SK-N-SH (cell line): Measurements from ENCODE around the gene TLCD4.

Experiments
- EP300 ChIP-seq, 2 experiments: IDR thresholded peaks; 2 replicates each; pipeline versions ENCODE4 v1.4.0 to v1.6.1; 2012; ENCODE audit warnings: borderline replicate concordance in 1 of 2, low read depth in 1 of 2, low read length in 1 of 2
- GABPA ChIP-seq: IDR thresholded peaks from 2 replicates; pipeline ENCODE4 v1.4.0; 2012; ENCODE audit warnings: low read depth, mild to moderate bottlenecking
- RAD21 ChIP-seq: IDR thresholded peaks from 2 replicates; pipeline ENCODE4 v1.6.1; 2012; ENCODE audit warnings: mild to moderate bottlenecking, low read length
- SIN3A ChIP-seq: IDR thresholded peaks from 2 replicates; pipeline ENCODE4 v1.6.1; 2012; ENCODE audit warnings: low read depth, mild to moderate bottlenecking, low read length, moderate library complexity, borderline replicate concordance
- SMC3 ChIP-seq: IDR thresholded peaks from 2 replicates; pipeline ENCODE4 v1.6.1; 2012; ENCODE audit warnings: low read depth, low read length, improper control_type of control experiment
- YY1 ChIP-seq: IDR thresholded peaks from 2 replicates; pipeline ENCODE4 v1.4.0; 2012; ENCODE audit warnings: low read depth, mild to moderate bottlenecking
- TF ChIP-seq, protein P1 (sequence below): fragments of 200-600 bp; sonication (generic); IDR thresholded peaks from 2 replicates; pipeline ENCODE4 v1.6.1; 2017; ENCODE audit warnings: antibody characterized with exemption, mild to moderate bottlenecking, moderate library complexity
- TF ChIP-seq, protein P2 (sequence below): IDR thresholded peaks from 2 replicates; pipeline ENCODE4; 2012
- TF ChIP-seq, protein P3 (sequence below): fragments of 150-350 bp; IDR thresholded peaks from 2 replicates; pipeline ENCODE4 v1.6.1; 2017; ENCODE audit warnings: antibody characterized with exemption, low read length, low read depth, borderline replicate concordance

DNA sequence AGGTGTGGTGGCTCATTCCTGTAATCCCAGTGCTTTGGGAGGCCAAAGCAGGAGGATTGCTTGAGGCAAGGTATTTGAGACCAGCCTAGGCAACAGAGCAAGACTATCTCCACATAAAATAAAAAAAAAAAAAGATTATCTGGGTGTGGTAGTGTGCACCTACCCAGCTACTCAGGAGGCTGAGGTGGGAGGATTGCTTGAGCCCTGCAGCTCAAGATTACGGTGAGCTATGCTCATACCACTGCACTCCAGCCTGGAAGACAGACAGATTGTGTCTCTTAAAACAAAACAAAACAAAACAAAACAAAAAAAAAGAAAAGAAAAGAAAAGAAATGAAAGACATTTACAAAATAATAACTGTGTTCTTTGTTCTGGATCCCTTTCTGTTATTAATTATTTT lies 6.1 kb upstream of the TLCD4 start:
- TF ChIP-seq, protein P1, sequence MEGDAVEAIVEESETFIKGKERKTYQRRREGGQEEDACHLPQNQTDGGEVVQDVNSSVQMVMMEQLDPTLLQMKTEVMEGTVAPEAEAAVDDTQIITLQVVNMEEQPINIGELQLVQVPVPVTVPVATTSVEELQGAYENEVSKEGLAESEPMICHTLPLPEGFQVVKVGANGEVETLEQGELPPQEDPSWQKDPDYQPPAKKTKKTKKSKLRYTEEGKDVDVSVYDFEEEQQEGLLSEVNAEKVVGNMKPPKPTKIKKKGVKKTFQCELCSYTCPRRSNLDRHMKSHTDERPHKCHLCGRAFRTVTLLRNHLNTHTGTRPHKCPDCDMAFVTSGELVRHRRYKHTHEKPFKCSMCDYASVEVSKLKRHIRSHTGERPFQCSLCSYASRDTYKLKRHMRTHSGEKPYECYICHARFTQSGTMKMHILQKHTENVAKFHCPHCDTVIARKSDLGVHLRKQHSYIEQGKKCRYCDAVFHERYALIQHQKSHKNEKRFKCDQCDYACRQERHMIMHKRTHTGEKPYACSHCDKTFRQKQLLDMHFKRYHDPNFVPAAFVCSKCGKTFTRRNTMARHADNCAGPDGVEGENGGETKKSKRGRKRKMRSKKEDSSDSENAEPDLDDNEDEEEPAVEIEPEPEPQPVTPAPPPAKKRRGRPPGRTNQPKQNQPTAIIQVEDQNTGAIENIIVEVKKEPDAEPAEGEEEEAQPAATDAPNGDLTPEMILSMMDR, result no peak
- TF ChIP-seq SMC3, result no peak
- TF ChIP-seq RAD21, result no peak
- no peak for TF ChIP-seq GABPA
- TF ChIP-seq, protein P2, sequence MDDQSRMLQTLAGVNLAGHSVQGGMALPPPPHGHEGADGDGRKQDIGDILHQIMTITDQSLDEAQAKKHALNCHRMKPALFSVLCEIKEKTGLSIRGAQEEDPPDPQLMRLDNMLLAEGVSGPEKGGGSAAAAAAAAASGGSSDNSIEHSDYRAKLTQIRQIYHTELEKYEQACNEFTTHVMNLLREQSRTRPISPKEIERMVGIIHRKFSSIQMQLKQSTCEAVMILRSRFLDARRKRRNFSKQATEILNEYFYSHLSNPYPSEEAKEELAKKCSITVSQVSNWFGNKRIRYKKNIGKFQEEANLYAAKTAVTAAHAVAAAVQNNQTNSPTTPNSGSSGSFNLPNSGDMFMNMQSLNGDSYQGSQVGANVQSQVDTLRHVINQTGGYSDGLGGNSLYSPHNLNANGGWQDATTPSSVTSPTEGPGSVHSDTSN, result no peak
- no peak for TF ChIP-seq YY1
- no peak for TF ChIP-seq SIN3A
- TF ChIP-seq EP300 (IDR thresholded peaks at IDR 0.05; ENCODE audit: borderline replicate concordance in 1 of 2, low read depth in 1 of 2, low read length in 1 of 2), result no peak
- TF ChIP-seq, protein P3, sequence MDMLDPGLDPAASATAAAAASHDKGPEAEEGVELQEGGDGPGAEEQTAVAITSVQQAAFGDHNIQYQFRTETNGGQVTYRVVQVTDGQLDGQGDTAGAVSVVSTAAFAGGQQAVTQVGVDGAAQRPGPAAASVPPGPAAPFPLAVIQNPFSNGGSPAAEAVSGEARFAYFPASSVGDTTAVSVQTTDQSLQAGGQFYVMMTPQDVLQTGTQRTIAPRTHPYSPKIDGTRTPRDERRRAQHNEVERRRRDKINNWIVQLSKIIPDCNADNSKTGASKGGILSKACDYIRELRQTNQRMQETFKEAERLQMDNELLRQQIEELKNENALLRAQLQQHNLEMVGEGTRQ, result no peak
